CD4-positive, alpha-beta T cell treated with Interleukin-10 for 1 hour (primary cell): ENCODE measurements around the gene TTC9.

Source experiments
- DNase-seq: peaks from one replicate; pipeline ENCODE4 v3.0.0-alpha.2; 2020

Gene TTC9

DNA sequence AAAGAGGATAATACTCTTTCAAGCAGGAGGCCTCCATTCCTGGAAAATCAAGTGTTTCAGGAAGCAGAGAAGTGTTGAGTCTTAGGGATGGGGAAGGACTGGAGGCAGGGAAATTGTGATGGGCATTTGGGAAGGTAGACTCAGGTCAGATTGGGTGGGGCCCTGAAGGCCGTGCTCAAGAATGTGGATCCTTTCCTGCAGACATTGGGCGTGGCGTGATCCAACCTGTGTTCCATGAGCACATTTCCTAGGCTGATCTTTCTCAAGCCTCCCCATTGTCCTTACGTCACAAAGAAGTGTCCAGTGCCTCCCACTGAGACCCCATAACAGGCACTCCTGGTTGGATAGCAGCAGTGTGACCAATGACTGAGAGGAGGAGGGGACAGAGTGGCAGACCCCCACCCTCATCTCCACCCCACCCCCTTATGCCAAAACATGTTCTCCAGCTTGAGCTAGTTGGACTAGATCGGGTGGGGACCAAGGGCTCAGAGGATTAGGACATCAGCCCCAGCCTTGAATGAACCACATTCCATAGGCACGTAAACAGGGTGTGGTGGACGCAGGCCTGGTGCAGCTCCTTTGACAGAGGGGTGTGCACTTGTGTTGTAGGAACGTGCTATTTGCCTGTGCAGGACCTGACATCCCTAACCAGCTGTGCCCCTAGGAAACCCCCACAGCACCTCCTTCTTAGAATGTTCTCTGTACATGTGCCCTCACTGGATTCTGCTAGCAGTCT, 76.8 kb downstream of the TTC9 start:
- no peak for DNase-seq

DNA sequence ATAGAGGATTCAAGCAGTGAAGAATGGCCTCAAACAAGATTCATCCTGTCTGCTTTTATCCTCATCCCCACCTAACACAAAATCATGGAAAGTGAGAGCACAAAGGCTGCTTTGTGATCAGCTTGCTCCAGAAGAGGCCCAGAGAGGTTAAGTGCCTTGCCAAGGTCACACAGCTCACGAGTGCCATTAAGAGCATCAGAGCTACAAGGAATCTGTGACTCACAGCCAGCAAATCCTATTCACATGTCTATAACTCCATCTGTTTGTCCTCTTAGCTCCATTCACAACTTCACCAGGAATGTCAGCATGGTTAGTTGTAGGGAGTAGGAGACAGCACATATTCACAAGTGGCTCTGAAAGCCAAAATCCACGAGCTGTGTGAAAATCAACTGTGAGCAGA, 79.8 kb downstream of the TTC9 start:
- DNase-seq: no peak

GRCh38 chr14:70722418-70722817, 80.7 kb downstream of the TTC9 start:
- no peak for DNase-seq

GRCh38 chr14:70723276-70723675, 81.6 kb downstream of the TTC9 start:
- no peak for DNase-seq

GRCh38 chr14:70724110-70724509, 82.4 kb downstream of the TTC9 start:
- no peak for DNase-seq

DNA sequence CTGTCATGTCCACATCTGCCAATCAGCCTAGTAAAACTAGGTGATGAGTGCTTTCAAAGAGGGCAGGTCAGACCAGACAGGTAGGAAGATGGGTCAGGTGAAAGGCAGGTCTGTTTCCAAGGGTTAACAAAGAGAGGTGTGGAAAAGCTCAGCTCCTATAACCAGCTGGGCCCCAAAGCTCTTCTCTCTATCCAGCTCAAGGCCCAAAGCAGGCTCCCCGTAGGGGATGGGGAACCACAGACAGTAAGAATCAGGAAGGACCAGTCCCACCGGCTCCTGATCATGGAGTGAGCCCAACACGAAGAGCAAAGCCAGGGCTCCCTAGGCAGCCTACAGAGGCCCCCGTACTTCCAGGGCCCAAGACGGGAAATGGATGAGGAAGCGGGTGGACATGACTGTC, 83.2 kb downstream of the TTC9 start:
- DNase-seq: no peak
